IPS-NIHi7 (cell line): Measurements from ENCODE around the gene SCP2.
A peak's percentile ranks its signal among the peaks of the same experiment; 100 is the strongest.

Experiments used
- DNase-seq: peaks from one replicate; pipeline ENCODE4 v3.0.0; 2012; ENCODE audit warnings: mixed read lengths; ENCODE audit errors: extremely low spot score

The SCP2 gene

GRCh38 chr1:53043271-53043670, 116.2 kb downstream of the SCP2 start:
- DNase-seq = no peak

GRCh38 chr1:53044926-53045325, 117.8 kb downstream of the SCP2 start:
- no peak for DNase-seq

GRCh38 chr1:53046930-53047329, 119.9 kb downstream of the SCP2 start:
- DNase-seq = no peak

GRCh38 chr1:53047737-53048736, 121.0 kb downstream of the SCP2 start:
- DNase-seq = no peak

- DNase-seq = no peak
Observed at GRCh38 chr1:53048960-53049573, 122.0 kb downstream of the SCP2 start.

- no peak for DNase-seq
Observed at GRCh38 chr1:53049574-53049967, 122.5 kb downstream of the SCP2 start.

- no peak for DNase-seq
Observed at GRCh38 chr1:53050310-53050709, 123.2 kb downstream of the SCP2 start.

- DNase-seq = no peak
Observed at GRCh38 chr1:53051676-53052075, 124.6 kb downstream of the SCP2 start.

GRCh38 chr1:53057127-53057526, 130.1 kb downstream of the SCP2 start:
- DNase-seq = no peak

- no peak for DNase-seq
Observed at GRCh38 chr1:53060579-53060978, 133.5 kb downstream of the SCP2 start.

- DNase-seq = no peak
Observed at GRCh38 chr1:53061123-53061858, 134.2 kb downstream of the SCP2 start.

- peak; percentile 41 for DNase-seq
Observed at GRCh38 chr1:53061859-53062707, 135.0 kb downstream of the SCP2 start, which contains the start of gene PODN. Gene PODN (plus strand): TSS chr1:53062213. CDS start chr1:53069856, 7,643 bp downstream.

- DNase-seq = peak; percentile 67
Observed at GRCh38 chr1:53062708-53063591, 135.9 kb downstream of the SCP2 start.

GRCh38 chr1:53063744-53064515, 136.9 kb downstream of the SCP2 start:
- DNase-seq = no peak

GRCh38 chr1:53065391-53065790, 138.3 kb downstream of the SCP2 start:
- DNase-seq = no peak

GRCh38 chr1:53066488-53066887, 139.4 kb downstream of the SCP2 start:
- DNase-seq = no peak

- DNase-seq = no peak
Observed at GRCh38 chr1:53066891-53067738, 140.0 kb downstream of the SCP2 start.

GRCh38 chr1:53067886-53068285, 140.8 kb downstream of the SCP2 start:
- DNase-seq = no peak
